Thymus (tissue), 11 donors: ENCODE results near the gene PRR33. TPM values are rescaled to one million over a fixed set of nuclear protein-coding genes. Genes with fewer than 3 reads are reported as not detected.

Experiments
- DNase-seq, 9 donors: peaks; one replicate each; pipeline ENCODE4 v3.0.0-alpha.2; 2013; ENCODE audit warnings: low spot score in 9 of 9, low read depth in 6 of 9, missing footprints in 1 of 9
- H3K27ac ChIP-seq, 2 donors: one replicate each; pipeline ENCODE4 v1.5.1; 2013; ENCODE audit warnings: control low read depth in 1 of 2, low read depth in 1 of 2, low read length in 1 of 2, mild to moderate bottlenecking in 1 of 2, moderate library complexity in 1 of 2
- H3K27me3 ChIP-seq, 2 donors: one replicate each; pipeline ENCODE4 v1.5.1; 2013; ENCODE audit warnings: low read length in 1 of 2; ENCODE audit not compliant: control insufficient read depth in 2 of 2, insufficient read depth in 1 of 2
- H3K36me3 ChIP-seq, 2 donors: one replicate each; pipeline ENCODE4 v1.5.1; 2013; ENCODE audit warnings: low read length in 1 of 2, mild to moderate bottlenecking in 1 of 2, moderate library complexity in 1 of 2; ENCODE audit not compliant: control insufficient read depth in 2 of 2, insufficient read depth in 2 of 2
- H3K4me1 ChIP-seq, 2 donors: one replicate each; pipeline ENCODE4 v1.5.1; 2013; ENCODE audit warnings: low read length in 2 of 2; ENCODE audit not compliant: control insufficient read depth in 2 of 2, insufficient read depth in 2 of 2
- H3K4me3 ChIP-seq, 2 donors: one replicate each; pipeline ENCODE4 v1.5.1; 2013; ENCODE audit warnings: low read length in 2 of 2, control low read depth in 1 of 2, mild to moderate bottlenecking in 1 of 2
- H3K9me3 ChIP-seq, 2 donors: one replicate each; pipeline ENCODE4 v1.5.1; 2013; ENCODE audit warnings: low read length in 1 of 2, mild to moderate bottlenecking in 1 of 2; ENCODE audit not compliant: control insufficient read depth in 2 of 2, insufficient read depth in 1 of 2
- WGBS: extraction: QIAGEN DNeasy Blood & Tissue Kit; methylation state at CpG from one replicate; pipeline ENCODE4 v1.1.7; 2013; 5-methylcytosine and 5-hydroxymethylcytosine counted together
- polyA plus RNA-seq: library from polyadenylated mRNA; stranded (reverse); fragments of 200-250 nt; gene quantifications from one replicate; pipeline ENCODE4 v1.2.3, GENCODE V29; 2013
- total RNA-seq: library from RNA; stranded (reverse); fragments of 120-200 nt; gene quantifications from one replicate; pipeline ENCODE4 v1.2.4, GENCODE V29; 2013
- donor health status: healthy.

The PRR33 gene
- total and polyA plus RNA-seq, 2 donors = 0.18 TPM; not detected in 1

GRCh38 chr11:1935156-1936071, 43.7 kb upstream of the PRR33 start:
- Histone ChIP-seq H3K4me3 (no peak overlapping the region), H3K27me3 (no peaks in the 10 kb centered on the region), H3K9me3 (no peaks in the 10 kb centered on the region), H3K27ac (no peak overlapping the region), H3K4me1 (peaks cover 0 to 27% of the 10 kb centered on the region in 2 donors), H3K36me3 (no peaks in the 10 kb centered on the region)
- no peak for DNase-seq
- 96% methylated on average over 33 of the region's 33 CpGs for WGBS

DNA sequence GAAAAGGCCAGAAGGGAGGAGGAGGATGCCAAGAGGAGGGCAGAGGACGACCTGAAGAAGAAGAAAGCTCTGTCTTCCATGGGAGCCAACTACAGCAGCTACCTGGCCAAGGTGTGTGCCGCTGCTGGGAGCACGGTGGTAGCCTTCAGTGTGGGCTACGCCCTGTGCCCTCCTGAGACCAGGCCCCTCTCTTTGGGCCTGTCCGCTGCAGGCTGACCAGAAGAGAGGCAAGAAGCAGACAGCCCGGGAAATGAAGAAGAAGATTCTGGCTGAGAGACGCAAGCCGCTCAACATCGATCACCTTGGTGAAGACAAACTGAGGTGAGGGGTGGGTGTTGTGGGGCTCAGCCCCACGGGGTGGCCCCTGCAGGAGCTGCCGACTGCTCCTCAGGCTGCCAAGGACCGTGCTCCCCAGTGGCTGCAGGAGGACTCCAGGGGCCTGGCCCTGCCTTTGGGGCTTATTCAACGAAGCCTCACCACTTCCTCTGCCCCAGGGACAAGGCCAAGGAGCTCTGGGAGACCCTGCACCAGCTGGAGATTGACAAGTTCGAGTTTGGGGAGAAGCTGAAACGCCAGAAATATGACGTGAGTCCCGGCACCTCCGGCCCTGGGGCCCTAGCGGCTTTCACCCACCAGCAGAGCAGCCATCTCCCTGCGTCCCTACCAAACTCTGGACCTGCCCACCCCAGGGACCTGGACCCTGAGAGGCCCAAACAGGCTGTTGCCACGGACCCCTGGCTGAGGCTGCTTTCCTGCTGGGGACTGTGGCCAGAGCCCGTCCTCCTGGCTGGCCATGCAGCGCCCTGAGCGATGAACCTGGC, 42.9 kb upstream of the PRR33 start:
- no peak for DNase-seq
- no peak overlapping the region for H3K27ac ChIP-seq
- H3K4me1 ChIP-seq = peaks cover 3 to 33% of the 10 kb centered on the region in 2 donors
- no peak overlapping the region for H3K4me3 ChIP-seq
- no peaks in the 10 kb centered on the region for H3K27me3 ChIP-seq
- 86% methylated on average over 24 of the region's 24 CpGs for WGBS
- H3K9me3 ChIP-seq = no peaks in the 10 kb centered on the region
- H3K36me3 ChIP-seq = no peaks in the 10 kb centered on the region

- Histone ChIP-seq H3K4me3 (no peak overlapping the region), H3K27me3 (no peaks in the 10 kb centered on the region), H3K27ac (no peak overlapping the region), H3K36me3 (no peaks in the 10 kb centered on the region), H3K9me3 (no peaks in the 10 kb centered on the region), H3K4me1 (peaks cover 3 to 31% of the 10 kb centered on the region in 2 donors)
- WGBS = 96% methylated on average over 18 of the region's 18 CpGs
- DNase-seq = no peak
These were observed 42.0 kb upstream of the PRR33 start for GRCh38 chr11:1933416-1934334.

DNA sequence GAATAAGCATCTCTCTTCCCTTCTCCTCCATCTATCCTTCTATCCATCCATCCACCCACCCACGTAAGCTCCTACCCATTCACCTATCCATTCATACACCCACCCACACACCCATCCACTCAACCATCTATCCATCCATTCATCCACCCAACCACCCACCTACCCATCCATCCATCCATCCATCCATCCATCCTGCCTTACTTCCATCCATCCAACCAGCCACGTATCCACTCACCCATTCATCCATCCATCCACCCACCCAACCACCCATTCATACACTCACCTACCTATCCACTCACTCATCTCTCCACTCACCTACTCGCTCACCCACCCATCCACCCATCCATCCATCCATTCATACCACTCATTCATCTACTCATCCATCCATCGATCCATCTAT, 41.0 kb upstream of the PRR33 start:
- Histone ChIP-seq H3K27ac (no peak overlapping the region), H3K4me1 (peaks cover 3 to 33% of the 10 kb centered on the region in 2 donors), H3K9me3 (no peaks in the 10 kb centered on the region), H3K4me3 (no peak overlapping the region), H3K27me3 (no peaks in the 10 kb centered on the region), H3K36me3 (no peaks in the 10 kb centered on the region)
- DNase-seq = no peak
- 97% methylated on average over 4 of the region's 4 CpGs for WGBS

GRCh38 chr11:1932105-1932480, 40.4 kb upstream of the PRR33 start:
- H3K36me3 ChIP-seq = no peaks in the 10 kb centered on the region
- H3K27me3 ChIP-seq = no peaks in the 10 kb centered on the region
- no peaks in the 10 kb centered on the region for H3K9me3 ChIP-seq
- H3K27ac ChIP-seq = peak overlapping the region in 1 of 2 donors; percentile 52
- peaks cover 3 to 39% of the 10 kb centered on the region in 2 donors for H3K4me1 ChIP-seq
- no peak overlapping the region for H3K4me3 ChIP-seq
- DNase-seq = no peak
- WGBS = 63% methylated on average over 11 of the region's 11 CpGs

DNA sequence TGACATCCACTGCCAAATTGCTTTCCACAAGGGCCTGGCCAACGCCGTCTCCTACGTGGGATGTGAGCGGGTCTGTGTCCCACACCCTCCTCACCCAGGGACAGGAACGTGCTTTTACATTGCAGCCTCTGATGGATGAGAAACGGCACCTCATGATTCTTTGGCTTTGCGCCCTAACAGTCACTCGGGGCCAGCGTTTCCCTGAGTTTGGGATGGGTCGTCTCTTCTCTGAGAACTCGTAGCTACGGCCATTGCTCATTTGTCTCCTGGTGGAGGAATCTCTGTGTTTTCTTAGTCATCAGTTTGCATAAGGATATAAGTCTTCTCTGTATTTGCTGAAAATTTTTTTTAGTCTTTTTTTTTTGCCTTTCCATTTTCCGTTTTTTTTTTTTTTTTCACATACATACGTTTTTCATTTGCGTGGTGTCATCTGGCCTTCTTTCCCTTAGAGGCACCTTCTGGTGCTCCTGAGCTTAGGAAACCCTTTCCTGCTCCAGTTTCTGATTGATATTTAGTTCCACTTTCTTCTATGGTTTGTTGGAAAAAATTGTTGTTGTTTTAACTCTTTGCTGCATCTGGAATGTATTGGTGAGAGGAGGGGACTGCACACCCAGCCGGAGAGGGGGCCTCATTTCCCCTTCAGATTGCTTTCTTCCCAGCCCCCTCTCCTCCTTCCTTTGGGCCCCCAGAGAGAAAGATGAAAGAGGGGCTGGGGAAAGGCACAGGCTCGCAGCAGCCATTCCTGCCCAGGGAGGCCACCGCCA, 39.8 kb upstream of the PRR33 start:
- Histone ChIP-seq H3K27me3 (no peaks in the 10 kb centered on the region), H3K36me3 (no peaks in the 10 kb centered on the region), H3K4me3 (no peak overlapping the region), H3K4me1 (peaks cover 3 to 44% of the 10 kb centered on the region in 2 donors), H3K9me3 (no peaks in the 10 kb centered on the region), H3K27ac (peak overlapping the region in 1 of 2 donors; percentile 52)
- WGBS = 64% methylated on average over 18 of the region's 18 CpGs
- no peak for DNase-seq

- H3K4me3 ChIP-seq = no peak overlapping the region
- peak in 8 of 9 donors; percentile 23 to 78 (median 35) for DNase-seq
- H3K4me1 ChIP-seq = peaks cover 3 to 54% of the 10 kb centered on the region in 2 donors
- H3K9me3 ChIP-seq = no peaks in the 10 kb centered on the region
- H3K27me3 ChIP-seq = no peaks in the 10 kb centered on the region
- 26% methylated on average over 9 of the region's 9 CpGs for WGBS
- no peak overlapping the region for H3K27ac ChIP-seq
- no peaks in the 10 kb centered on the region for H3K36me3 ChIP-seq
These were observed 38.8 kb upstream of the PRR33 start for GRCh38 chr11:1930462-1930830.
